Spleen (tissue), 7 donors: ENCODE measurements around the gene MMP1.

Experiments
- POLR2A ChIP-seq, 3 donors: fragments of 450-650 bp; IDR thresholded peaks; one replicate each; pipeline ENCODE4 v1.5.1; 2017; ENCODE audit warnings: antibody characterized with exemption in 3 of 3, mild to moderate bottlenecking in 1 of 3
- TF ChIP-seq, protein P1 (sequence below), 11 experiments: fragments of 200-600 bp in 7 of 11; fragments of 450-650 bp in 4 of 11; sonication (generic) in 4 of 11; IDR thresholded peaks in 8 of 11; conservative IDR thresholded peaks in 3 of 11; 1 replicate in 7 of 11; 2 replicates in 4 of 11; pipeline versions ENCODE4 v1.4.0 to v1.8.0; 2016 to 2021; ENCODE audit warnings: antibody characterized with exemption in 11 of 11, inconsistent platforms in 4 of 11, mild to moderate bottlenecking in 1 of 11
- donor health status: DM: no; HTN: no; CAD: no; lungs with moderate emphysema.
- donor health status: DM: no; HTN: no; CAD: no.
- donor health status: DM: no; HTN: no; CAD: no.

DNA sequence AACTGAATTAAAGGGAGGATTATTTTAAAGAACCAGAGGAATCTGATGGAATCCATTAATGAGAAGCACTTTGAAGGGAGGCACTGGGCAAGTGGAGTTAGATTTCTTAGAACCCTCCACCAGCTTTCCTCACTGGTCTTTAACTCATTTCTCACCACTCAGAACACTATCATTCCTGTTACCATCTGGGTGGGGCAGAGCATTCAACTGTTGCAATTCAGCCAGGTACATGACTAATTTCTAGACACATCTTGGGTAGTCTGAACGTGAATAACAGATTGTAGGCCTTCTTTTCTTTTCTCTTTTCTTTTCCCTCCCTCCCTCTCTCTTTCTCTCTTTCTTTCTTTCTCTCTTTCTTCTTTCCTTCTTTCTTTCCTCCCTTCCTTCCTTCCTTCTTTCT lies 15.5 kb upstream of the MMP1 start:
- TF ChIP-seq, protein P1, sequence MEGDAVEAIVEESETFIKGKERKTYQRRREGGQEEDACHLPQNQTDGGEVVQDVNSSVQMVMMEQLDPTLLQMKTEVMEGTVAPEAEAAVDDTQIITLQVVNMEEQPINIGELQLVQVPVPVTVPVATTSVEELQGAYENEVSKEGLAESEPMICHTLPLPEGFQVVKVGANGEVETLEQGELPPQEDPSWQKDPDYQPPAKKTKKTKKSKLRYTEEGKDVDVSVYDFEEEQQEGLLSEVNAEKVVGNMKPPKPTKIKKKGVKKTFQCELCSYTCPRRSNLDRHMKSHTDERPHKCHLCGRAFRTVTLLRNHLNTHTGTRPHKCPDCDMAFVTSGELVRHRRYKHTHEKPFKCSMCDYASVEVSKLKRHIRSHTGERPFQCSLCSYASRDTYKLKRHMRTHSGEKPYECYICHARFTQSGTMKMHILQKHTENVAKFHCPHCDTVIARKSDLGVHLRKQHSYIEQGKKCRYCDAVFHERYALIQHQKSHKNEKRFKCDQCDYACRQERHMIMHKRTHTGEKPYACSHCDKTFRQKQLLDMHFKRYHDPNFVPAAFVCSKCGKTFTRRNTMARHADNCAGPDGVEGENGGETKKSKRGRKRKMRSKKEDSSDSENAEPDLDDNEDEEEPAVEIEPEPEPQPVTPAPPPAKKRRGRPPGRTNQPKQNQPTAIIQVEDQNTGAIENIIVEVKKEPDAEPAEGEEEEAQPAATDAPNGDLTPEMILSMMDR (IDR thresholded peaks at IDR 0.05 in 8 of 11, conservative IDR thresholded peaks at IDR 0.05 in 3 of 11): no peak
- no peak for TF ChIP-seq POLR2A (IDR thresholded peaks at IDR 0.05)
